WTC11 (cell line): ENCODE data around the gene HLTF. TPM values are rescaled to one million over a fixed set of nuclear protein-coding genes. Genes with fewer than 3 reads are reported as not detected.
A peak's percentile ranks its signal among the peaks of the same experiment; 100 is the strongest.

Experiments used
- ATAC-seq: fragments of 200-7000 bp; cut with Tn5 transposase; 2 replicates; pipeline ENCODE4 v1.10.0; 2021; ENCODE audit warnings: mild to moderate bottlenecking, moderate library complexity
- CTCF ChIA-PET: fragments of 300-600 bp; sonication (Branson Sonifier 250); formaldehyde crosslinking; loops from one replicate; lab custom pipeline; 2021; ENCODE audit warnings: antibody characterized with exemption; lab: Charles Lee
- POLR2A ChIA-PET: fragments of 350-600 bp; sonication (Branson Sonifier 250); formaldehyde crosslinking; loops from one replicate; lab custom pipeline; 2021; ENCODE audit warnings: antibody characterized with exemption; lab: Charles Lee
- DNase-seq: peaks from one replicate; pipeline ENCODE4 v3.0.0; 2021; ENCODE audit warnings: low spot score
- H3K27ac Mint-ChIP-seq: 2 replicates; pipeline ENCODE4 v1.8.0; 2021; ENCODE audit warnings: mixed read lengths
- H3K27me3 Mint-ChIP-seq: 2 replicates; pipeline ENCODE4 v1.8.0; 2021; ENCODE audit warnings: low read depth, mild to moderate bottlenecking, moderate library complexity, mixed read lengths
- H3K36me3 Mint-ChIP-seq: 2 replicates; pipeline ENCODE4 v1.8.0; 2021; ENCODE audit warnings: mixed read lengths
- H3K4me1 Mint-ChIP-seq: 2 replicates; pipeline ENCODE4 v1.8.0; 2022; ENCODE audit warnings: mixed read lengths
- H3K4me3 Mint-ChIP-seq: 2 replicates; pipeline ENCODE4 v1.8.0; 2021; ENCODE audit warnings: mild to moderate bottlenecking, moderate library complexity, mixed read lengths
- H3K9me3 Mint-ChIP-seq: 2 replicates; pipeline ENCODE4 v1.8.0; 2021; ENCODE audit warnings: mixed read lengths
- CTCF ChIP-seq: fragments of 200-600 bp; IDR thresholded peaks from 2 replicates; pipeline ENCODE4 v1.8.0; 2022; ENCODE audit warnings: antibody characterized with exemption
- ELF4 ChIP-seq: sonication (generic); formaldehyde crosslinking; IDR thresholded peaks from 2 replicates; pipeline ENCODE4 v1.8.1; 2022; ENCODE audit warnings: low read depth, mild to moderate bottlenecking, moderate library complexity, missing genetic modification reagents
- IRF2 ChIP-seq: sonication (generic); formaldehyde crosslinking; IDR thresholded peaks from 2 replicates; pipeline ENCODE4 v1.8.0; 2022; ENCODE audit warnings: low read depth, missing genetic modification reagents, borderline replicate concordance
- KAT7 ChIP-seq: sonication (generic); formaldehyde crosslinking; IDR thresholded peaks from 2 replicates; pipeline ENCODE4 v1.8.1; 2023; ENCODE audit warnings: missing genetic modification reagents, mild to moderate bottlenecking, borderline replicate concordance
- NFATC4 ChIP-seq: fragments of 250-450 bp; sonication (Bioruptor Pico); IDR thresholded peaks from 2 replicates; pipeline ENCODE4 v1.9.0; 2021; ENCODE audit warnings: mild to moderate bottlenecking
- NFYB ChIP-seq: sonication (generic); formaldehyde crosslinking; conservative IDR thresholded peaks from 2 replicates; pipeline ENCODE4 v1.8.0; 2022; ENCODE audit warnings: low read depth, missing genetic modification reagents
- SMAD4 ChIP-seq: sonication (generic); formaldehyde crosslinking; IDR thresholded peaks from 2 replicates; pipeline ENCODE4 v1.8.0; 2022; ENCODE audit warnings: mild to moderate bottlenecking, missing genetic modification reagents
- ZNF263 ChIP-seq: sonication (generic); formaldehyde crosslinking; IDR thresholded peaks from 2 replicates; pipeline ENCODE4 v1.8.1; 2022; ENCODE audit warnings: low read depth, mild to moderate bottlenecking, moderate library complexity, missing genetic modification reagents
- ZNF281 ChIP-seq: sonication (generic); formaldehyde crosslinking; IDR thresholded peaks from 2 replicates; pipeline ENCODE4 v1.8.0; 2023; ENCODE audit warnings: mild to moderate bottlenecking, missing genetic modification reagents
- ZNF317 ChIP-seq: sonication (generic); formaldehyde crosslinking; IDR thresholded peaks from 2 replicates; pipeline ENCODE4 v1.8.1; 2023; ENCODE audit warnings: low read depth, mild to moderate bottlenecking, moderate library complexity, missing genetic modification reagents, borderline replicate concordance
- ZNF532 ChIP-seq: fragments of 250-450 bp; sonication (Bioruptor Pico); IDR thresholded peaks from 2 replicates; pipeline ENCODE4 v1.9.0; 2021; ENCODE audit warnings: mild to moderate bottlenecking, borderline replicate concordance
- ZNF671 ChIP-seq: fragments of 250-450 bp; sonication (Bioruptor Pico); IDR thresholded peaks from 2 replicates; pipeline ENCODE4 v1.8.0; 2021; ENCODE audit warnings: mild to moderate bottlenecking
- total RNA-seq: library from RNA; stranded (reverse); gene quantifications from 3 replicates; pipeline ENCODE4 v1.2.3, GENCODE V29; 2021
- TF ChIP-seq, protein P1 (sequence below): fragments of 250-450 bp; sonication (Bioruptor Pico); conservative IDR thresholded peaks from 2 replicates; pipeline ENCODE4 v1.9.0; 2021; ENCODE audit warnings: mild to moderate bottlenecking
- TF ChIP-seq, protein P2 (sequence below): sonication (generic); formaldehyde crosslinking; IDR thresholded peaks from 2 replicates; pipeline ENCODE4 v1.8.1; 2022; ENCODE audit warnings: missing genetic modification reagents, borderline replicate concordance
- TF ChIP-seq, protein P3 (sequence below): fragments of 250-450 bp; sonication (Bioruptor Pico); IDR thresholded peaks from 2 replicates; pipeline ENCODE4 v1.8.0; 2021; ENCODE audit warnings: mild to moderate bottlenecking

HLTF gene
- total RNA-seq, 1 experiment from 2014 or later: 62.4 TPM

GRCh38 chr3:149055575-149055974 is 30.8 kb downstream of the HLTF start:
- CTCF ChIA-PET: no interaction called here
- H3K4me3 Mint-ChIP-seq: no peak overlapping the region
- TF ChIP-seq, protein P1, sequence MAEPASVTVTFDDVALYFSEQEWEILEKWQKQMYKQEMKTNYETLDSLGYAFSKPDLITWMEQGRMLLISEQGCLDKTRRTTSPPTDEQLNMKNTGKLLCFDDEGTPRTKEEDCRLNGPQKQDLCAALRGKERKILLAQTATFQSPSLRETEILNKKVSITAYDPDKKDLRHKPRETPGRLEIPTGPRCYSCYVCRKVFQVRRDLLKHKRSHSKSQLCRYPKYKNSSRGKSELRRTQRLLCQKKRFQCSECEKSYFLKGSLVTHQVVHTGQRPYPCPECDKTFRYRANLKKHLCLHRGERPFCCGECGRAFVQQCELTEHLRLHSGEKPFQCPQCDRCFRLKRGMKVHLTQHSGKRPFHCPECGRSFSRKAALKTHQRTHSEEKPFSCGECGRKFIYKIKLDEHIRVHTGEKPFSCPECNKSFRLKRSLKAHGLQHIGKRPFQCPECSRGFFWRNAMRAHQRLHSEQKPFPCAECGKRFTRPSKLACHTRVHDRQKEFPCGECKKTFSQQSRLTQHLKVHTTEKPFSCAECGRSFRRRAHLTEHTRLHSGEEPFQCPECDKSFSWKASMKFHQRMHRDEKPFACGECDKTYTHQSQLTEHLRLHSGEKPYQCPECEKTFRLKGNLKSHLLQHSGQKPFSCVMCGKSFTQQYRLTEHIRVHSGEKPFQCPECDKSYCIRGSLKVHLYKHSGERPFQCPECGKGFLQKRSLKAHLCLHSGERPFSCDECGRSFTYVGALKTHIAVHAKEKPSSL (CRISPR knock-in tag): no peak
- TF ChIP-seq ZNF671 (no peak), NFATC4 (CRISPR knock-in tag) (no peak), ZNF532 (no peak), IRF2 (CRISPR knock-in tag) (no peak), ZNF317 (CRISPR knock-in tag) (no peak), ZNF263 (CRISPR knock-in tag) (no peak), CTCF (no peak), ZNF281 (CRISPR knock-in tag) (no peak), NFYB (CRISPR knock-in tag) (no peak), SMAD4 (CRISPR knock-in tag) (no peak), ELF4 (CRISPR knock-in tag) (no peak), KAT7 (CRISPR knock-in tag) (no peak)
- TF ChIP-seq, protein P2, sequence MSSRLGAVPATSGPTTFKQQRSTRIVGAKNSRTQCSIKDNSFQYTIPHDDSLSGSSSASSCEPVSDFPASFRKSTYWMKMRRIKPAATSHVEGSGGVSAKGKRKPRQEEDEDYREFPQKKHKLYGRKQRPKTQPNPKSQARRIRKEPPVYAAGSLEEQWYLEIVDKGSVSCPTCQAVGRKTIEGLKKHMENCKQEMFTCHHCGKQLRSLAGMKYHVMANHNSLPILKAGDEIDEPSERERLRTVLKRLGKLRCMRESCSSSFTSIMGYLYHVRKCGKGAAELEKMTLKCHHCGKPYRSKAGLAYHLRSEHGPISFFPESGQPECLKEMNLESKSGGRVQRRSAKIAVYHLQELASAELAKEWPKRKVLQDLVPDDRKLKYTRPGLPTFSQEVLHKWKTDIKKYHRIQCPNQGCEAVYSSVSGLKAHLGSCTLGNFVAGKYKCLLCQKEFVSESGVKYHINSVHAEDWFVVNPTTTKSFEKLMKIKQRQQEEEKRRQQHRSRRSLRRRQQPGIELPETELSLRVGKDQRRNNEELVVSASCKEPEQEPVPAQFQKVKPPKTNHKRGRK: no peak
- TF ChIP-seq, protein P3, sequence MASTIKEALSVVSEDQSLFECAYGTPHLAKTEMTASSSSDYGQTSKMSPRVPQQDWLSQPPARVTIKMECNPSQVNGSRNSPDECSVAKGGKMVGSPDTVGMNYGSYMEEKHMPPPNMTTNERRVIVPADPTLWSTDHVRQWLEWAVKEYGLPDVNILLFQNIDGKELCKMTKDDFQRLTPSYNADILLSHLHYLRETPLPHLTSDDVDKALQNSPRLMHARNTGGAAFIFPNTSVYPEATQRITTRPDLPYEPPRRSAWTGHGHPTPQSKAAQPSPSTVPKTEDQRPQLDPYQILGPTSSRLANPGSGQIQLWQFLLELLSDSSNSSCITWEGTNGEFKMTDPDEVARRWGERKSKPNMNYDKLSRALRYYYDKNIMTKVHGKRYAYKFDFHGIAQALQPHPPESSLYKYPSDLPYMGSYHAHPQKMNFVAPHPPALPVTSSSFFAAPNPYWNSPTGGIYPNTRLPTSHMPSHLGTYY: no peak

More at GRCh38 chr3:149055575-149055974, 30.8 kb downstream of the HLTF start:
- Mint-ChIP-seq H3K27me3 (no peaks in the 10 kb centered on the region), H3K27ac (peak overlapping the region; percentile 12; the same call in 1 of the 2 replicates), H3K4me1 (peaks cover 6% of the 10 kb centered on the region; the same call in 1 of the 2 replicates), H3K9me3 (no peaks in the 10 kb centered on the region), H3K36me3 (peaks cover 68% of the 10 kb centered on the region)
- POLR2A ChIA-PET: no interaction called here
- no peak for DNase-seq
- no peak for ATAC-seq
